ENCODE results near the gene SLC22A31. TPM values are rescaled to one million over a fixed set of nuclear protein-coding genes. Genes with fewer than 3 reads are reported as not detected.

Gene SLC22A31
- total and polyA plus RNA-seq, 10 donors, result 0.98 to 8.3 (median 4.6) TPM

DNA sequence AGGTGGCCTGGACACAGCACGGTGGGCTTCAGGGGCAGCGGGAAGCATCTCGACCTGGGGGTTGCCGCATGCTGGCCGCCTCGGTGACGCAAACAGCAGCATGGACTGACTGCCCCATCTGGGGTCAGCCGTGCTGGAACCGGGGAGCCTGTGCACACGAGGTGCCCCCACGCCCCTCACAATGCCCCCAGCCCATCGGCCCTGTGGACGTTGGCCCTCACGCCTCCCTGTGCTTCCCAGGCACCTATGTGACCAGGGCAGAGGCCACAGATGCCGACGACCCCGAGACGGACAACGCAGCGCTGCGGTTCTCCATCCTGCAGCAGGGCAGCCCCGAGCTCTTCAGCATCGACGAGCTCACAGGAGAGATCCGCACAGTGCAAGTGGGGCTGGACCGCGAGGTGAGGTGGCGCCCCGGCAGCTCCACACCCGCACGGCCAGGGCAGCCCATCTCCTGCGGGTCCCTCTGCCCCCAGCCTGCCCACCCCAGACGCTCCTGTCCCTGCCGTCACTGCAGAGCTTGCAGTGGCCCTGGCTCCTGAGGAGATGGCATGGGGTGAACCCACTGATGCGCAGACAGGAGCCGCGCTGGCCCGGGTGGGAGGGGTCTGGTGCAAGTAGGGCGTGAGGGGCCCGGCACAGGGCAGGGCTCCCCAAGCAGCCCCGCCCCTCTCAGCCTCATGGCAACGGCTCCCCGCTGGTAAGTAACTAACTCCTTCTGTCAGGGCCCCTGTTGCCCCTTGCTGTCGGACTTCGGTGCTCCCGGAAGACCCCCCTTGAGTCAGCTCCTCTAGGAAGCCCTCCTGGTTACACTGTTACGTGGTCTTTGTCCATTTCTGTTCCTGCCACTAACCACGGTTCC lies 15.2 kb downstream of the SLC22A31 start:
- 74 to 80% (median 80%) methylated on average over 23 to 48 of the region's 48 CpGs for WGBS, 5 donors
- TF ChIP-seq POLR2AphosphoS5 (IDR thresholded peaks at IDR 0.05), result no peak
- TF ChIP-seq, protein P1, sequence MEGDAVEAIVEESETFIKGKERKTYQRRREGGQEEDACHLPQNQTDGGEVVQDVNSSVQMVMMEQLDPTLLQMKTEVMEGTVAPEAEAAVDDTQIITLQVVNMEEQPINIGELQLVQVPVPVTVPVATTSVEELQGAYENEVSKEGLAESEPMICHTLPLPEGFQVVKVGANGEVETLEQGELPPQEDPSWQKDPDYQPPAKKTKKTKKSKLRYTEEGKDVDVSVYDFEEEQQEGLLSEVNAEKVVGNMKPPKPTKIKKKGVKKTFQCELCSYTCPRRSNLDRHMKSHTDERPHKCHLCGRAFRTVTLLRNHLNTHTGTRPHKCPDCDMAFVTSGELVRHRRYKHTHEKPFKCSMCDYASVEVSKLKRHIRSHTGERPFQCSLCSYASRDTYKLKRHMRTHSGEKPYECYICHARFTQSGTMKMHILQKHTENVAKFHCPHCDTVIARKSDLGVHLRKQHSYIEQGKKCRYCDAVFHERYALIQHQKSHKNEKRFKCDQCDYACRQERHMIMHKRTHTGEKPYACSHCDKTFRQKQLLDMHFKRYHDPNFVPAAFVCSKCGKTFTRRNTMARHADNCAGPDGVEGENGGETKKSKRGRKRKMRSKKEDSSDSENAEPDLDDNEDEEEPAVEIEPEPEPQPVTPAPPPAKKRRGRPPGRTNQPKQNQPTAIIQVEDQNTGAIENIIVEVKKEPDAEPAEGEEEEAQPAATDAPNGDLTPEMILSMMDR (IDR thresholded peaks at IDR 0.05 in 8 of 11, conservative IDR thresholded peaks at IDR 0.05 in 3 of 11), result no peak
- no peak for TF ChIP-seq POLR2A (IDR thresholded peaks at IDR 0.05)
- Histone ChIP-seq H3K27ac (no peak overlapping the region), H3K4me3 (no peak overlapping the region), H3K9me3 (peaks cover 0 to 2% (median 0%) of the 10 kb centered on the region in 8 donors), H3K36me3 (no peaks in the 10 kb centered on the region), H3K4me1 (no peaks in the 10 kb centered on the region), H3K27me3 (replicated peaks in 1 of 7) (peaks cover 0 to 30% (median 0%) of the 10 kb centered on the region in 7 donors)
- intact Hi-C loops (cut with DNase I; ENCODE audit: low total_unique reads), result no loop called here
- DNase-seq, result no peak

DNA sequence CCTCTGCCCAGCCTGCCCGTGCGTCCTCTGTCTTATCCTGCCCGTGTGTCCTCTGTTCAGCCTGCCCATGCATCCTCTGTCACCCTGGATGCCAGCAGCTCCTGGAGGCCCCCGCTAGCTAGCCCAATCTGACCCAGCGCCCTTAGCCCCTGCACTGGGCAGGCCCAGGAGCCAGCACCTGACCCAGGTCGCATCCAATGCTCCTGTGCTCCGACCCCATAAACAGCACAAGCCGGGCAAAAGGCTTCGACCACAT lies 15.7 kb downstream of the SLC22A31 start:
- WGBS, 5 donors, result 78 to 92% (median 83%) methylated on average over 9 of the region's 9 CpGs
- no peaks in the 10 kb centered on the region for H3K4me1 ChIP-seq
- intact Hi-C loops (cut with DNase I; ENCODE audit: low total_unique reads), result no loop called here

DNA sequence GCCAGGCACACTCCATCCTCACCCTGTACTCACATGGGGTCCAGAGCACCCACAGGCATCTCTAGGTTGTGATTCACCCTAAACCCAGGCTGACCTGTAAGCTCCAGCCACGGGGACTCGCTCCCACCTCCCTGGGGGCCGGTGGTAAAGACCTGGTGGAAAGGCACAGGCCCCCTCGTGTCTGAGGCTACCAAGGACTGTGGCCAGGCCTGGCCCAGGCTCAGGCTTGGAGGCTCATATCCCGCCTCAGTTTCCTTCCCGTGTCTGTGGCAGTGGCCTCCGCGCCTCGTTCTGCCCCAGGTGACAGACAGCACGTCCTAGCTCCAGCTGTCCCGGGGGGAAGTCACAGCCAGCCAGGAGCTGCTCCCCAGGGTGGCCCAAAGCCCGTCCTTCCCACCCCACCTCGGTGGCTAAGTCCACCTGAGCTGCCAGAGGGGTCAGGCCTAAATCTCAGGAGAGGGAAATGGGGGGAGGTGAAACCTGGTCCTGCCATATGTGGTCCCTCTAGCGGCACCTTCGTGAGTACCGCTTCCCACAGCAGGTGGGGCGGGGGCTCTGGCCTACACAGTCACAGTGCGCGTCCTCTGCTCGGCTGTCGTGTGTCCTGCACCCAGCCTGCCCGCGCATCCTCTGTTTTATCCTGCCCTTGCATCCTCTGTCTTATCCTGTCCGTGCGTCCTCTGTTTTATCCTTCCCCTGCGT lies 16.2 kb downstream of the SLC22A31 start:
- intact Hi-C loops (cut with DNase I; ENCODE audit: low total_unique reads), result no loop called here
- H3K9me3 ChIP-seq, result peaks cover 0 to 2% (median 0%) of the 10 kb centered on the region in 8 donors
- H3K4me3 ChIP-seq, result no peak overlapping the region
- H3K27ac ChIP-seq, result no peak overlapping the region
- no peak for DNase-seq
- H3K36me3 ChIP-seq, result no peaks in the 10 kb centered on the region
- TF ChIP-seq, protein P1 (IDR thresholded peaks at IDR 0.05 in 8 of 11, conservative IDR thresholded peaks at IDR 0.05 in 3 of 11), result no peak
- TF ChIP-seq POLR2AphosphoS5 (IDR thresholded peaks at IDR 0.05) (no peak), POLR2A (IDR thresholded peaks at IDR 0.05) (no peak)
- WGBS, 5 donors, result 73 to 84% (median 80%) methylated on average over 21 to 26 of the region's 26 CpGs
- H3K4me1 ChIP-seq, result no peaks in the 10 kb centered on the region
- H3K27me3 ChIP-seq (replicated peaks in 1 of 7), result peaks cover 0 to 40% (median 0%) of the 10 kb centered on the region in 7 donors

More for the DNA sequence above, 15.7 kb downstream of the SLC22A31 start:
- Histone ChIP-seq H3K9me3 (peaks cover 0 to 2% (median 0%) of the 10 kb centered on the region in 8 donors), H3K27ac (no peak overlapping the region), H3K4me3 (no peak overlapping the region), H3K36me3 (no peaks in the 10 kb centered on the region), H3K27me3 (replicated peaks in 1 of 7) (peaks cover 0 to 35% (median 0%) of the 10 kb centered on the region in 7 donors)
- TF ChIP-seq POLR2A (IDR thresholded peaks at IDR 0.05) (no peak), POLR2AphosphoS5 (IDR thresholded peaks at IDR 0.05) (no peak)
- TF ChIP-seq, protein P1 (IDR thresholded peaks at IDR 0.05 in 8 of 11, conservative IDR thresholded peaks at IDR 0.05 in 3 of 11), result no peak
- no peak for DNase-seq

DNA sequence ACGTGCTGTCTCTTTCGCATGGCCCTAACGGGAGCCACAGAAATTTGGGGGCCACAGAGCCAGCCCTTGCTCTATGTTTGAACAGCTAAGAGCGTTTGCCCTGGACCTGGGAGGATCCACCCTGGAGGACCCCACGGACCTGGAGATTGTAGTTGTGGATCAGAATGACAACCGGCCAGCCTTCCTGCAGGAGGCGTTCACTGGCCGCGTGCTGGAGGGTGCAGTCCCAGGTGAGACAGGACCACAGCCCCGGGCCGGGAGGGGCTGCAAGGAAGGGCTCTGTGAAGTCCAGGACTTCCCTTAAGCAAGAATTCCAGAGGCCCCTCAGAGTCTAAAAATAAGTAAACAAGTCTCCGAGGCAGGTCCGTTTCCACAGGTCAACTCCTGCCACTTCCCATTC lies 16.9 kb downstream of the SLC22A31 start:
- DNase-seq, result no peak
- WGBS, 5 donors, result 60 to 81% (median 63%) methylated on average over 13 of the region's 13 CpGs

More for the DNA sequence above, 16.9 kb downstream of the SLC22A31 start:
- Histone ChIP-seq H3K27ac (no peak overlapping the region), H3K36me3 (no peaks in the 10 kb centered on the region), H3K4me3 (no peak overlapping the region), H3K9me3 (peaks cover 0 to 2% (median 0%) of the 10 kb centered on the region in 8 donors), H3K27me3 (replicated peaks in 1 of 7) (peaks cover 0 to 47% (median 0%) of the 10 kb centered on the region in 7 donors), H3K4me1 (no peaks in the 10 kb centered on the region)
- TF ChIP-seq POLR2AphosphoS5 (IDR thresholded peaks at IDR 0.05), result no peak
- TF ChIP-seq, protein P1 (IDR thresholded peaks at IDR 0.05 in 8 of 11, conservative IDR thresholded peaks at IDR 0.05 in 3 of 11), result no peak
- TF ChIP-seq POLR2A (IDR thresholded peaks at IDR 0.05), result no peak
- intact Hi-C loops (cut with DNase I; ENCODE audit: low total_unique reads), result no loop called here

All from spleen (tissue), 11 donors.